ENCODE data around the gene KIF15. TPM values are rescaled to one million over a fixed set of nuclear protein-coding genes. Genes with fewer than 3 reads are reported as not detected.

The KIF15 gene
- total RNA-seq, 1 experiment from 2014 or later: 21.9 TPM

- H3K9me3 ChIP-seq (ENCODE audit: low read depth, low read length, poor library complexity, severe bottlenecking): no peaks in the 10 kb centered on the region
- intact Hi-C loops (cut with micrococcal nuclease; ENCODE audit: unreplicated experiment): no loop called here
- ChIA-PET POLR2A (ENCODE audit: low non-redundant PET) (no interaction called here), CTCF (interaction anchor here (0.6 kb wide), 1 partner anchor 1685 kb away, joined by 3 read pairs; no protein-coding TSS in a partner anchor)
- no TSS peak for BruUV-seq (replicated peaks)
- no peak for DNase-seq (ENCODE audit: low spot score)
- no peak overlapping the region for H3K27ac ChIP-seq (ENCODE audit: low read depth, low read length, poor library complexity, severe bottlenecking)
- no peak overlapping the region for H3K4me3 ChIP-seq (ENCODE audit: low read depth, low read length, poor library complexity, severe bottlenecking)
- TF ChIP-seq CTCF (conservative IDR thresholded peaks at IDR 0.05; ENCODE audit: low read depth, low read length) (no peak), EZH2 (IDR thresholded peaks at IDR 0.05; ENCODE audit: borderline replicate concordance, low read depth, low read length, poor library complexity, severe bottlenecking) (no peak)
- H3K36me3 ChIP-seq (ENCODE audit: insufficient read depth, low read length, poor library complexity, severe bottlenecking): no peaks in the 10 kb centered on the region
- H3K27me3 ChIP-seq (replicated peaks; ENCODE audit: insufficient read depth, low read depth, low read length, poor library complexity): no peaks in the 10 kb centered on the region
- H3K4me1 ChIP-seq (ENCODE audit: insufficient read depth, low read length, poor library complexity, severe bottlenecking): no peaks in the 10 kb centered on the region
Measured at GRCh38 chr3:44890258-44890657, 128.7 kb downstream of the KIF15 start.

- H3K4me1 ChIP-seq (ENCODE audit: insufficient read depth, low read length, poor library complexity, severe bottlenecking): no peaks in the 10 kb centered on the region
- H3K4me3 ChIP-seq (ENCODE audit: low read depth, low read length, poor library complexity, severe bottlenecking): no peak overlapping the region
- H3K9me3 ChIP-seq (ENCODE audit: low read depth, low read length, poor library complexity, severe bottlenecking): no peaks in the 10 kb centered on the region
- H3K27ac ChIP-seq (ENCODE audit: low read depth, low read length, poor library complexity, severe bottlenecking): no peak overlapping the region
- no peak for DNase-seq (ENCODE audit: low spot score)
- no TSS peak for BruUV-seq (replicated peaks)
- ChIA-PET CTCF (interaction anchor here (0.6 kb wide), 1 partner anchor 1686 kb away, joined by 3 read pairs; no protein-coding TSS in a partner anchor), POLR2A (ENCODE audit: low non-redundant PET) (no interaction called here)
- H3K27me3 ChIP-seq (replicated peaks; ENCODE audit: insufficient read depth, low read depth, low read length, poor library complexity): no peaks in the 10 kb centered on the region
- intact Hi-C loops (cut with micrococcal nuclease; ENCODE audit: unreplicated experiment): no loop called here
- no peak for TF ChIP-seq CTCF (conservative IDR thresholded peaks at IDR 0.05; ENCODE audit: low read depth, low read length)
- TF ChIP-seq EZH2 (IDR thresholded peaks at IDR 0.05; ENCODE audit: borderline replicate concordance, low read depth, low read length, poor library complexity, severe bottlenecking): no peak
- no peaks in the 10 kb centered on the region for H3K36me3 ChIP-seq (ENCODE audit: insufficient read depth, low read length, poor library complexity, severe bottlenecking)
Measured at GRCh38 chr3:44890852-44891251, 129.3 kb downstream of the KIF15 start.

DNA sequence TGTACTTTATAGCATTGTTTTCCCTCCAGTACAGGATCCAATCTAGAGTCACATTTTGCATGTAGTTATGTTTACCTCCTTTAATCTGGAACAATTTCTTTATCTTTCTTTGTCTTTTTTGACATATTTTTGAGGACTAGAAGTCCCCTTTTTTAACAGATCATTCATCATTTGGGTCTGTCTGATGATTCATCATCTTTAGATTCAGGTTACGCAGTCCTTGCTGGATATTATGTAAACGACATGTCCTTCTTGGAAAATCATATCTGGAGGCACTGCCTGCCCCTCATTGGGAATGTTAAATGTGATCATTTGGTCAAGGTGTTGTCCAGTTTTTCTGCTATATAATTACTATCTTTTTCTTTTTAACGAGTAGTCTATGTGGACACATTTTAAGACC lies 131.1 kb downstream of the KIF15 start:
- no peak for TF ChIP-seq CTCF (conservative IDR thresholded peaks at IDR 0.05; ENCODE audit: low read depth, low read length)
- no peak for TF ChIP-seq EZH2 (IDR thresholded peaks at IDR 0.05; ENCODE audit: borderline replicate concordance, low read depth, low read length, poor library complexity, severe bottlenecking)
- Histone ChIP-seq H3K9me3 (ENCODE audit: low read depth, low read length, poor library complexity, severe bottlenecking) (no peaks in the 10 kb centered on the region), H3K4me1 (ENCODE audit: insufficient read depth, low read length, poor library complexity, severe bottlenecking) (no peaks in the 10 kb centered on the region), H3K4me3 (ENCODE audit: low read depth, low read length, poor library complexity, severe bottlenecking) (no peak overlapping the region), H3K27me3 (replicated peaks; ENCODE audit: insufficient read depth, low read depth, low read length, poor library complexity) (no peaks in the 10 kb centered on the region), H3K27ac (ENCODE audit: low read depth, low read length, poor library complexity, severe bottlenecking) (no peak overlapping the region), H3K36me3 (ENCODE audit: insufficient read depth, low read length, poor library complexity, severe bottlenecking) (no peaks in the 10 kb centered on the region)
- intact Hi-C loops (cut with micrococcal nuclease; ENCODE audit: unreplicated experiment): no loop called here
- DNase-seq (ENCODE audit: low spot score): no peak
- POLR2A ChIA-PET (ENCODE audit: low non-redundant PET): no interaction called here
- BruUV-seq (replicated peaks): no TSS peak
- CTCF ChIA-PET: no interaction called here

All from A673 (cell line).